ENCODE data around the gene PXDN.
"Not testable (repeated sequence)": the region's sequence is repeated elsewhere in the genome, so short reads cannot be mapped to it uniquely, and the experiment has no call there.

The PXDN gene

DNA sequence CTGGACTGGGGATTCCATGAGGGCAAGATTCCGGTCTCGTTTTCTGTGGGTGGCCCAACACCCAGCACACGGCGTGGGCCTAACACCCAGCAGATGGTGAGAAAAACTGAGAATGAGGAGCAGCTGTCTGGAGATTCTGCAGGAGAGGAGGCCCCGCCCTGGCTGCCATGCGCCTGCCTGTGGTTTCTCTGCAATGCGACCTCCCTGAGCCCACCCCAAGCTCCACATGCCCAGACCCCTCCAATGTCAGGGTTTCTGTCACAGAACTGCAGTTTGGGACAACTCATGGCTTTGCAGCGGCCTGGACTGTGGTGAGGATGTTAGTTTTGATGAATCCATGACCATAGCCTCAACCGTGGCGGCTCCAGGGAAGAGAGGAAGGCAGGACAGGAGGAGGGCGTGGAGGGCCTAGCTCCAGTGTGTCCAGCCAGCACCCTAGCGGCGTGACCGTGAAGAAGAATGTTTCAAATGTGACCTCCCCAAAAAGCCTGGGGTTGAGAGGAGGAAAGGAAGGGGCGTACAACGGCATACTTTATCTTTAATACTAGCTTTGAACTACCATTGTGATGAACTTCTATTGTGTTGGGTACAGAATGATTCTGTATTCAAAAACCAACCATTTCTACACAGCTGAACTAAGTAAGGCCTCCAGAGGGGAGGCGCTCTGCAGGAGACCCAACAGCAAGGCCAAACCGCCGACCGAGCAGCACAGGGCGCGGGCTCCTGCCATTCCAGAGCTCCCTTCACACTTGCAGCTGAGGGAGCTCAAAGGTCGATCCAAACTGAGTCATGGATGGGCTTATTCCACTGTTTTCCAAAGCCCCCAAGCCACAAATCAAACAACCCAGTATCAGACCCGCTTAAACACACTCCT is 3.4 kb downstream of the PXDN start:
- no peak for DNase-seq

GRCh38 chr2:1739961-1740715 is 4.2 kb downstream of the PXDN start:
- no peak for DNase-seq

GRCh38 chr2:1739322-1739957 is 4.9 kb downstream of the PXDN start:
- no peak for DNase-seq

- no peak for DNase-seq
These were observed 5.5 kb downstream of the PXDN start for GRCh38 chr2:1738646-1739302.

- DNase-seq: no peak
These were observed 6.2 kb downstream of the PXDN start for GRCh38 chr2:1738163-1738562.

DNA sequence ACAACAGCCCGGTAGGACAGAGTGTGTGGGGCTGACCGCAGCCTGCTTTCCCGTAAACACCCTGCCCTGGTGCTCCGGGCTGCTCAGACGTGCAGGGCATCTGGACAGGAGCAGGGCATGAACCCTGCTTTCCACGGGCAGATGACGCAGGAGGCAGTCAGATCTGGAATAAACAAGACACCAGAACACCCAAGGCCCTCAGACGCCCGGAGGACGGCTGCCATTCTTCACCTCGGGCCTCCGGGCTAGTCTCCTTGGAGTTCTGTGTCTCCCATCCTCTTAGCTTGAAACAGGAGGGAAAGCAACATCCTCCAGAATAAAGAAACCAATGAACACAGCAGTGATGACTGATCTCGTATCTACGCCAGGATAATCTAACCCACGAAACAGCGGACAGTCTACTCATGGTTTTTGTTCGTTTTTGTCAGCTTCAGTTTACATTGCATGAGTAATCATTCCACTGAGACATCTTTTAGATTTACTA is 7.3 kb downstream of the PXDN start:
- no peak for DNase-seq

DNA sequence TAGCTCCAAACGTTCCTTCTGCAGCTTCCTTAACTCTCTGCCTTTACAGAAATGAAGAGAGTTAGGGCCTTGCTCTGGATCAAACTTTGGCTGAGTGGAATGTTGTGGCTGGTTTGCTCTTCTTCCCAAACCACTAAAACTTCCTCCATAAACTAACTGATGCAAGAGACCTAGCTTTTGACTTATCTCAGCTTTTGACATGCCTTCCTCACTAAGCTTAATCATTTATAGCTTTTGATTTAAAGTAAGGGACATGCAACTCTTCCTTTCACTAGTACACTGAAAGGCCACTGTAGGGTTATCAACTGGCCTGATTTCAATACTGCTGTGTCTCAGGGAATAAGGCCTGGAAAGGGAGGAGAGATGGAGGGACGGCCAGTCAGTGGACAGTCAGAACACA is 8.3 kb downstream of the PXDN start:
- no peak for DNase-seq

- not testable (repeated sequence) for DNase-seq
These were observed 11.0 kb downstream of the PXDN start for GRCh38 chr2:1733298-1733697.

GRCh38 chr2:1731963-1732768 is 12.1 kb downstream of the PXDN start:
- DNase-seq: no peak

- DNase-seq: no peak
These were observed 12.8 kb downstream of the PXDN start for GRCh38 chr2:1731447-1731962.

DNA sequence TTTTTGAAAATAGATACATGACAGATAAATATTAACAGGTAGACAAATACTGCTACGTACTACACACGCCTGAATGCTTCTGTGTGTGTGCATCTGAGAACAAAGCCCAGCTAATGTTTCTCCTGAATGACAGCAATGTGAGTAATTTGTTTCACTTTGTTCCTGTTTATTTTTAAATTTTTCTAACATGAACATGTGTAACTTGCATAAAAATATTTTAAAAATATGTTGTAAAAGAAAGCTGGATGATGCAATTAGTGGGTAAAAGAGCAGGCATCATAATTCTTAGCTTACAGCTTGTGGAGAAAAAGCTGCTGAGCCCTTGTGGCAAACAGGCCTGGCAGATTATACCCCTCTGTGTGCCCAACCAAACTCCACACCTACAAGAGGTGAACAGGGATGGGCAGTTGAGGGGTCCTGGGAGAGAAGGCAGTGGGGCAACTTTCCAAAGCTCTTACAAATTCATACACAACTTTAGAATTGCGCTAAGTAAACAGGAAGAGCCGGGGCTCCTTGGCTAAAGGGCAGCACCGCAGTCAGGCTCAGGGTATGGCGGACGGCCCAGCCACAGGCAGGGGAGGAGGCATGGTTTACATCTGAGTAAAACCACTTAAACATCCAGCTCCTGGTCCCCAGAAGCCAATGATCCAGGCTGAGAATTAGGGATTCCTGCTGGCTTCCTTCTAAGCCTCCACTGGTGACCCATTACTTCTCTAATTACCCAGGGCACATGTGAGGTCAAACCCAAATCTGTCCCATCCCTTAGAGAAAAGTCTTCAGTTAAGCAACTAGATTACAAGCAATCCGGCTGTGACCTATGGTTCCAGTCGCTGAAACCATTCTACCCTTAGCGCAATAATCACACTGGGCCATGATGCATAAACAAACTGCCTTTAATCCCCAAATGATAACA is 14.0 kb downstream of the PXDN start:
- peak; percentile 14 for DNase-seq

GRCh38 chr2:1729242-1729641 is 15.1 kb downstream of the PXDN start:
- DNase-seq: no peak

GRCh38 chr2:1728821-1729220 is 15.5 kb downstream of the PXDN start:
- DNase-seq: no peak

DNA sequence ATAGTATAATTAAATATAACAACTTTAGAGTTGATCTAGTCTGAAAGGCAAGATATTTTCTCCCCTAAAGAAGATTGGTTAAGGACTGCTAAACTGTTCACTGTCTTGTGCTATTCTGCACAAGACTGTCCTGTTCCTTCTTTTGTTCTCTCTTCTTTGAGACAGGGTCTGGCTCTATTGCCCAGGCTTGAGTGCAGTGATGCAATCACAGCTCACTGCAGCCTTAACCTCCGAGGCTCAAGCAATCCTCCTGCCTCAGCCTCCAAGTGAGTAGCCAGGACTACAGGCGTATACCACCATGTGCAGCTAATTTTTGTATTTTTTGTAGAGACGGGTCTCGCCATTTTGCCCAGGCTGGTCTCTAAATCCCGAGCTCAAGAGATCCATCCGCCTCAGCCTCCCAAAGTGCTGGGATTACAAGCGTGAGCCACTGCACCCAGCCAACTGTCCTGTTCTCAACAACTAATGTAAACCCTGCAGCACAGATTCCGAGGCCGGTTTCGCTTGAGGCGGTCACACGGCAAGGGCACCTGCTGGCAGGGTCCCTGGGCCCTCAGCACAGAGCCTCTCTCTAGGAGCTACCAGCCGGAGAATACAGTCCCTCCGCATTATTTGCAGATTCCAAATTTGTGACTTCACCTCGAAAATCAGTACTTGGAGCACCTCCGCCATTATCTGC is 16.4 kb downstream of the PXDN start:
- DNase-seq: no peak

DNA sequence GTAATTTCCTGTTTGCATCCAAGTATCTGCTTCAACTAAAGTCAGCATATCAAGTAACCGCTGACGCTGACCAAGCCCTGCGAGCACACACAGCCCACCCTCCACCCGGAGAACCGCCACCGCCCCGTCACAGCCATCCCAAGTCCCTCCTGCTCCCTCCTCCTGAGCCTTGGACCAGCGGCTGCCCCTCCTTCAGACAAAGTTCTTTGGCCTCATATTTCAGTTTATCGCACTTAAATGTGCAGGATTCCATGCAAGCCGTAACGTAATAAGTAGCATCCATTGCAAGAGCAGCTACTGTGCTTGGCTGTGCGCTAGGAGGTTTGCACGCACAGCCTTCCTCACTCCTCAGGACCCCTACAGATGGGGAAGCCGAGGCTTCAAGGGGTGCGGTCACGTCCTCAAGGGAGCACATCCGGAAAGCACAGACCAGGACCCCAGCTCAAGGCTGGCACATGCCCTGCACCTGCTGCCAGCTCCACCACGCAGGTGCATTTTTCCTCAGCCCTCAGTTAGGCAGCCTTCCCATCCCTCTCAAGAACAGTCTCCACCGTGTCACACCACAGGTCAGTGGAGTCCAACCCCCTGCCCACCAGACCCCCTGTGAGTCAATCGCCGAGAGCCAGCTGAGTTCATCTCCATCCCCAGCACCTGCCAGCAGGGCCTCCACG is 17.1 kb downstream of the PXDN start:
- no peak for DNase-seq

- no peak for DNase-seq
These were observed 17.8 kb downstream of the PXDN start for GRCh38 chr2:1726558-1726957.

DNA sequence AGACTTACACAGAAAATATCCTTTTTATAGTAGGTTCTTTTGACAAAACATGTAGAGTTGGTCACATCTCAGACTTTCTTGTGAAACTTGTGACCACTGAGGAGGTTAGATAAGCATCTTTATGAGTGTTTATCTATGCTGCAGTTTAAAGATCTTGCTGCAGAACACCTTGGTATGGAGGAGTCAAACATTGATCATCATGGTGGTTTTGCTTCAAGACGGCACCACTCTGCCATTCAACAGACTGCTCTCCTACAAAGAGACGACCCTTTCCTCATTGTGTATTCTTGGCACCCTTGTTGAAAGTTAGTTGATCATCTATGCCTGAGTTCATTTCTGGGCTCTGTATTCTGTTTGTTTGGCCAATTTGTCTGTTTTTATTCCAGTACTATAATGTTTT is 20.0 kb downstream of the PXDN start:
- DNase-seq: not testable (repeated sequence)

GRCh38 chr2:1723397-1724042 is 20.8 kb downstream of the PXDN start:
- no peak for DNase-seq

- DNase-seq: no peak
These were observed 21.6 kb downstream of the PXDN start for GRCh38 chr2:1722692-1723091.
